GM23338 (cell line): ENCODE measurements around the gene ADD1. TPM values are rescaled to one million over a fixed set of nuclear protein-coding genes. Genes with fewer than 3 reads are reported as not detected.

Experiments
- ATAC-seq: fragments of 200-7000 bp; cut with Tn5 transposase; 3 replicates; pipeline ENCODE4 v1.9.1; 2020
- DNase-seq: peaks from one replicate; pipeline ENCODE4 v3.0.0-alpha.2; 2015; ENCODE audit warnings: low spot score
- H2AFZ ChIP-seq: fragments of 200-600 bp; sonication (generic); 2 replicates; pipeline ENCODE4 v1.8.0; 2016; ENCODE audit warnings: antibody characterized with exemption, mild to moderate bottlenecking, moderate library complexity
- H3F3A ChIP-seq: fragments of 200-600 bp; sonication (generic); replicated peaks from 2 replicates; pipeline ENCODE4 v1.8.0; 2017; ENCODE audit warnings: antibody characterized with exemption, mixed run types, low read depth
- H3K27ac ChIP-seq: fragments of 200-600 bp; sonication (generic); 2 replicates; pipeline ENCODE4 v1.6.1; 2016; ENCODE audit warnings: low read depth
- H3K27me3 ChIP-seq: fragments of 200-600 bp; sonication (generic); 2 replicates; pipeline ENCODE4 v1.8.0; 2016; ENCODE audit warnings: mild to moderate bottlenecking, mixed run types, moderate library complexity; ENCODE audit not compliant: insufficient read depth
- H3K36me3 ChIP-seq: fragments of 200-600 bp; sonication (generic); 2 replicates; pipeline ENCODE4 v1.8.0; 2016; ENCODE audit warnings: mild to moderate bottlenecking; ENCODE audit not compliant: insufficient read depth
- H3K4me1 ChIP-seq: fragments of 200-600 bp; sonication (generic); 2 replicates; pipeline ENCODE4 v1.8.0; 2016; ENCODE audit warnings: mild to moderate bottlenecking, moderate library complexity; ENCODE audit not compliant: insufficient read depth
- H3K4me2 ChIP-seq: fragments of 200-600 bp; sonication (generic); 2 replicates; pipeline ENCODE4 v1.7.1; 2017; ENCODE audit warnings: mixed run types
- H3K4me3 ChIP-seq: fragments of 200-600 bp; sonication (generic); 2 replicates; pipeline ENCODE4 v1.6.1; 2016; ENCODE audit warnings: mixed run types
- H3K79me2 ChIP-seq: fragments of 200-600 bp; sonication (generic); replicated peaks from 2 replicates; pipeline ENCODE4 v1.8.0; 2017; ENCODE audit warnings: mild to moderate bottlenecking; ENCODE audit not compliant: insufficient read depth
- H3K9me2 ChIP-seq: fragments of 200-600 bp; sonication (generic); 2 replicates; pipeline ENCODE4 v1.8.0; 2017; ENCODE audit not compliant: insufficient read depth
- H4K20me1 ChIP-seq: fragments of 200-600 bp; sonication (generic); replicated peaks from 2 replicates; pipeline ENCODE4 v1.8.0; 2017; ENCODE audit warnings: mild to moderate bottlenecking; ENCODE audit not compliant: insufficient read depth
- H3K27ac Mint-ChIP-seq: 2 replicates; pipeline ENCODE4 v1.8.0; 2020; ENCODE audit warnings: inconsistent platforms, mild to moderate bottlenecking, moderate library complexity, mixed read lengths
- H3K27me3 Mint-ChIP-seq: 3 replicates; pipeline ENCODE4 v1.8.0; 2022; ENCODE audit warnings: low read depth, mild to moderate bottlenecking, moderate library complexity, mixed read lengths, inconsistent platforms; ENCODE audit not compliant: insufficient read depth, poor library complexity
- H3K36me3 Mint-ChIP-seq: 3 replicates; pipeline ENCODE4 v1.8.0; 2021; ENCODE audit warnings: low read depth, mild to moderate bottlenecking, inconsistent platforms, moderate library complexity, mixed read lengths
- H3K4me1 Mint-ChIP-seq: 3 replicates; pipeline ENCODE4 v1.8.0; 2020; ENCODE audit warnings: mild to moderate bottlenecking, inconsistent platforms, mixed read lengths
- H3K4me3 Mint-ChIP-seq: 3 replicates; pipeline ENCODE4 v1.8.0; 2021; ENCODE audit warnings: moderate library complexity, mild to moderate bottlenecking, inconsistent platforms, mixed read lengths
- H3K9me3 Mint-ChIP-seq: 3 replicates; pipeline ENCODE4 v1.8.0; 2020; ENCODE audit warnings: moderate library complexity, mild to moderate bottlenecking, inconsistent platforms, mixed read lengths
- CREB1 ChIP-seq: fragments of 250-450 bp; sonication (Bioruptor Pico); IDR thresholded peaks from 2 replicates; pipeline ENCODE4 v1.5.0; 2020; ENCODE audit warnings: low read depth, mild to moderate bottlenecking, moderate library complexity
- EZH2 ChIP-seq: fragments of 200-600 bp; sonication (generic); IDR thresholded peaks from one replicate; pipeline ENCODE4 v1.8.0; 2017; ENCODE audit warnings: antibody characterized with exemption, mild to moderate bottlenecking, low read depth; ENCODE audit not compliant: unreplicated experiment
- EZH2phosphoT487 ChIP-seq: fragments of 200-600 bp; sonication (generic); IDR thresholded peaks from one replicate; pipeline ENCODE4 v1.8.1; 2018; ENCODE audit warnings: antibody characterized with exemption; ENCODE audit not compliant: unreplicated experiment
- JUNB ChIP-seq: IDR thresholded peaks from one replicate; pipeline ENCODE4 v1.6.1; 2016; ENCODE audit warnings: antibody characterized with exemption; ENCODE audit not compliant: unreplicated experiment
- NANOG ChIP-seq: IDR thresholded peaks from 2 replicates; pipeline ENCODE4 v1.6.1; 2016; ENCODE audit warnings: antibody characterized with exemption, borderline replicate concordance
- POLR2AphosphoS5 ChIP-seq: IDR thresholded peaks from 2 replicates; pipeline ENCODE4 v1.6.1; 2016; ENCODE audit warnings: antibody characterized with exemption, low read depth
- STAT1 ChIP-seq: IDR thresholded peaks from one replicate; pipeline ENCODE4 v1.6.1; 2016; ENCODE audit warnings: antibody characterized with exemption; ENCODE audit not compliant: unreplicated experiment
- ZNF114 ChIP-seq: fragments of 250-450 bp; sonication (Bioruptor Pico); IDR thresholded peaks from 2 replicates; pipeline ENCODE4 v1.5.0; 2020; ENCODE audit warnings: mild to moderate bottlenecking, moderate library complexity
- ZNF331 ChIP-seq: fragments of 250-450 bp; sonication (Bioruptor Pico); IDR thresholded peaks from 2 replicates; pipeline ENCODE4 v1.5.0; 2020; ENCODE audit warnings: low read depth, mild to moderate bottlenecking, moderate library complexity
- polyA plus RNA-seq: library from polyadenylated mRNA; unstranded; fragments of >200 nt; fragmentation: Nextera tagmentation; extraction: Ambion mirVana; gene quantifications from 2 replicates; pipeline ENCODE4 v1.2.1, GENCODE V29; 2016
- total RNA-seq: library from RNA; depleted of rRNA; stranded (reverse); fragments of >200 nt; shearing (Covaris generic); gene quantifications from 2 replicates; pipeline ENCODE4 v1.2.3, GENCODE V29; 2014
- TF ChIP-seq, protein P1 (sequence below): IDR thresholded peaks from 2 replicates; pipeline ENCODE4 v1.6.1; 2016; ENCODE audit warnings: antibody characterized with exemption
- TF ChIP-seq, protein P2 (sequence below): fragments of 250-450 bp; sonication (Bioruptor Pico); IDR thresholded peaks from 2 replicates; pipeline ENCODE4 v1.5.0; 2020; ENCODE audit warnings: mild to moderate bottlenecking, moderate library complexity
- TF ChIP-seq, protein P3 (sequence below): IDR thresholded peaks from one replicate; pipeline ENCODE4 v1.6.1; 2018; ENCODE audit warnings: antibody characterized with exemption; ENCODE audit not compliant: unreplicated experiment
- TF ChIP-seq, protein P4 (sequence below), 2 experiments: fragments of 200-600 bp in 1 of 2; sonication (generic) in 1 of 2; conservative IDR thresholded peaks; 2 replicates each; pipeline versions ENCODE4 v1.5.1 to v1.6.1; 2016 to 2017; ENCODE audit warnings: antibody characterized with exemption in 2 of 2, low read depth in 2 of 2, mild to moderate bottlenecking in 2 of 2, moderate library complexity in 1 of 2

The ADD1 gene
- total and polyA plus RNA-seq, 2 experiments from 2014 or later = 126 to 144 TPM

DNA sequence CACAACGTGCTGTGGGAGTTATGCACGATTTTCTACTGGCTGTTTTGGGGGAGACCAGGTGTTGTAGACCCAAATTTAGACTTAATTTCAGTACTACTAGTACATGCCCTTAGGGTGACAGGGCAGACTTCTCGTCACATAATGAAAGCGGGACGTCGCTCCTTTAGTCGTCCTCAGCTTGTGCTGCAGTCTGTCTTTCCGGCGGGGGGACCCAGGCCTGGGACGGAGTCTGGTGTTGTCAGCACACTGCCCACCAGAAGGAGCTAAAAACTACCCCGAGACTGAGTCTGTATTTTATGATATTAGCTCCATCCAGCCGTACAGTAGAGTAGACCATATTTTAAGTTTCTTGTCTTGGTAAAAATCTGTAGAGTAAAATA, 84.0 kb downstream of the ADD1 start:
- Histone ChIP-seq H3K4me3 (no peak overlapping the region), H4K20me1 (peaks cover 6% of the 10 kb centered on the region; the same call in 1 of the 2 replicates), H2AFZ (no peak overlapping the region), H3F3A (0 out of 2 replicates have a peak, but pooled peaks cover 6% of the 10 kb centered on the region), H3K36me3 (no peaks in the 10 kb centered on the region; the same call in 1 of the 2 replicates), H3K9me2 (no peaks in the 10 kb centered on the region), H3K27ac (0 out of 2 replicates have a peak overlapping the region, but pooled peaks have one; percentile 9), H3K4me2 (no peak overlapping the region), H3K27me3 (no peaks in the 10 kb centered on the region), H3K79me2 (peaks cover 4% of the 10 kb centered on the region; the same call in 1 of the 2 replicates), H3K4me1 (peaks cover 15% of the 10 kb centered on the region)
- peaks cover 72% of the 10 kb centered on the region for H3K36me3 Mint-ChIP-seq
- H3K9me3 Mint-ChIP-seq = peaks cover 8% of the 10 kb centered on the region; the same call in 2 of the 3 replicates
- no peak for DNase-seq
- peaks cover 17% of the 10 kb centered on the region for H3K27me3 Mint-ChIP-seq
- TF ChIP-seq ZNF114 (CRISPR knock-in tag) = no peak
- TF ChIP-seq, protein P1, sequence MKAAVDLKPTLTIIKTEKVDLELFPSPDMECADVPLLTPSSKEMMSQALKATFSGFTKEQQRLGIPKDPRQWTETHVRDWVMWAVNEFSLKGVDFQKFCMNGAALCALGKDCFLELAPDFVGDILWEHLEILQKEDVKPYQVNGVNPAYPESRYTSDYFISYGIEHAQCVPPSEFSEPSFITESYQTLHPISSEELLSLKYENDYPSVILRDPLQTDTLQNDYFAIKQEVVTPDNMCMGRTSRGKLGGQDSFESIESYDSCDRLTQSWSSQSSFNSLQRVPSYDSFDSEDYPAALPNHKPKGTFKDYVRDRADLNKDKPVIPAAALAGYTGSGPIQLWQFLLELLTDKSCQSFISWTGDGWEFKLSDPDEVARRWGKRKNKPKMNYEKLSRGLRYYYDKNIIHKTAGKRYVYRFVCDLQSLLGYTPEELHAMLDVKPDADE = no peak
- TF ChIP-seq, protein P2, sequence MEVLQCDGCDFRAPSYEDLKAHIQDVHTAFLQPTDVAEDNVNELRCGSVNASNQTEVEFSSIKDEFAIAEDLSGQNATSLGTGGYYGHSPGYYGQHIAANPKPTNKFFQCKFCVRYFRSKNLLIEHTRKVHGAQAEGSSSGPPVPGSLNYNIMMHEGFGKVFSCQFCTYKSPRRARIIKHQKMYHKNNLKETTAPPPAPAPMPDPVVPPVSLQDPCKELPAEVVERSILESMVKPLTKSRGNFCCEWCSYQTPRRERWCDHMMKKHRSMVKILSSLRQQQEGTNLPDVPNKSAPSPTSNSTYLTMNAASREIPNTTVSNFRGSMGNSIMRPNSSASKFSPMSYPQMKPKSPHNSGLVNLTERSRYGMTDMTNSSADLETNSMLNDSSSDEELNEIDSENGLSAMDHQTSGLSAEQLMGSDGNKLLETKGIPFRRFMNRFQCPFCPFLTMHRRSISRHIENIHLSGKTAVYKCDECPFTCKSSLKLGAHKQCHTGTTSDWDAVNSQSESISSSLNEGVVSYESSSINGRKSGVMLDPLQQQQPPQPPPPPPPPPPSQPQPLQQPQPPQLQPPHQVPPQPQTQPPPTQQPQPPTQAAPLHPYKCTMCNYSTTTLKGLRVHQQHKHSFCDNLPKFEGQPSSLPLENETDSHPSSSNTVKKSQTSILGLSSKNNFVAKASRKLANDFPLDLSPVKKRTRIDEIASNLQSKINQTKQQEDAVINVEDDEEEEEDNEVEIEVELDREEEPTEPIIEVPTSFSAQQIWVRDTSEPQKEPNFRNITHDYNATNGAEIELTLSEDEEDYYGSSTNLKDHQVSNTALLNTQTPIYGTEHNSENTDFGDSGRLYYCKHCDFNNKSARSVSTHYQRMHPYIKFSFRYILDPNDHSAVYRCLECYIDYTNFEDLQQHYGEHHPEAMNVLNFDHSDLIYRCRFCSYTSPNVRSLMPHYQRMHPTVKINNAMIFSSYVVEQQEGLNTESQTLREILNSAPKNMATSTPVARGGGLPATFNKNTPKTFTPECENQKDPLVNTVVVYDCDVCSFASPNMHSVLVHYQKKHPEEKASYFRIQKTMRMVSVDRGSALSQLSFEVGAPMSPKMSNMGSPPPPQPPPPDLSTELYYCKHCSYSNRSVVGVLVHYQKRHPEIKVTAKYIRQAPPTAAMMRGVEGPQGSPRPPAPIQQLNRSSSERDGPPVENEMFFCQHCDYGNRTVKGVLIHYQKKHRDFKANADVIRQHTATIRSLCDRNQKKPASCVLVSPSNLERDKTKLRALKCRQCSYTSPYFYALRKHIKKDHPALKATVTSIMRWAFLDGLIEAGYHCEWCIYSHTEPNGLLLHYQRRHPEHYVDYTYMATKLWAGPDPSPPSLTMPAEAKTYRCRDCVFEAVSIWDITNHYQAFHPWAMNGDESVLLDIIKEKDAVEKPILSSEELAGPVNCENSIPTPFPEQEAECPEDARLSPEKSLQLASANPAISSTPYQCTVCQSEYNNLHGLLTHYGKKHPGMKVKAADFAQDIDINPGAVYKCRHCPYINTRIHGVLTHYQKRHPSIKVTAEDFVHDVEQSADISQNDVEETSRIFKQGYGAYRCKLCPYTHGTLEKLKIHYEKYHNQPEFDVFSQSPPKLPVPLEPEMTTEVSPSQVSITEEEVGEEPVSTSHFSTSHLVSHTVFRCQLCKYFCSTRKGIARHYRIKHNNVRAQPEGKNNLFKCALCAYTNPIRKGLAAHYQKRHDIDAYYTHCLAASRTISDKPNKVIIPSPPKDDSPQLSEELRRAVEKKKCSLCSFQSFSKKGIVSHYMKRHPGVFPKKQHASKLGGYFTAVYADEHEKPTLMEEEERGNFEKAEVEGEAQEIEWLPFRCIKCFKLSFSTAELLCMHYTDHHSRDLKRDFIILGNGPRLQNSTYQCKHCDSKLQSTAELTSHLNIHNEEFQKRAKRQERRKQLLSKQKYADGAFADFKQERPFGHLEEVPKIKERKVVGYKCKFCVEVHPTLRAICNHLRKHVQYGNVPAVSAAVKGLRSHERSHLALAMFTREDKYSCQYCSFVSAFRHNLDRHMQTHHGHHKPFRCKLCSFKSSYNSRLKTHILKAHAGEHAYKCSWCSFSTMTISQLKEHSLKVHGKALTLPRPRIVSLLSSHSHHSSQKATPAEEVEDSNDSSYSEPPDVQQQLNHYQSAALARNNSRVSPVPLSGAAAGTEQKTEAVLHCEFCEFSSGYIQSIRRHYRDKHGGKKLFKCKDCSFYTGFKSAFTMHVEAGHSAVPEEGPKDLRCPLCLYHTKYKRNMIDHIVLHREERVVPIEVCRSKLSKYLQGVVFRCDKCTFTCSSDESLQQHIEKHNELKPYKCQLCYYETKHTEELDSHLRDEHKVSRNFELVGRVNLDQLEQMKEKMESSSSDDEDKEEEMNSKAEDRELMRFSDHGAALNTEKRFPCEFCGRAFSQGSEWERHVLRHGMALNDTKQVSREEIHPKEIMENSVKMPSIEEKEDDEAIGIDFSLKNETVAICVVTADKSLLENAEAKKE = no peak
- TF ChIP-seq, protein P3, sequence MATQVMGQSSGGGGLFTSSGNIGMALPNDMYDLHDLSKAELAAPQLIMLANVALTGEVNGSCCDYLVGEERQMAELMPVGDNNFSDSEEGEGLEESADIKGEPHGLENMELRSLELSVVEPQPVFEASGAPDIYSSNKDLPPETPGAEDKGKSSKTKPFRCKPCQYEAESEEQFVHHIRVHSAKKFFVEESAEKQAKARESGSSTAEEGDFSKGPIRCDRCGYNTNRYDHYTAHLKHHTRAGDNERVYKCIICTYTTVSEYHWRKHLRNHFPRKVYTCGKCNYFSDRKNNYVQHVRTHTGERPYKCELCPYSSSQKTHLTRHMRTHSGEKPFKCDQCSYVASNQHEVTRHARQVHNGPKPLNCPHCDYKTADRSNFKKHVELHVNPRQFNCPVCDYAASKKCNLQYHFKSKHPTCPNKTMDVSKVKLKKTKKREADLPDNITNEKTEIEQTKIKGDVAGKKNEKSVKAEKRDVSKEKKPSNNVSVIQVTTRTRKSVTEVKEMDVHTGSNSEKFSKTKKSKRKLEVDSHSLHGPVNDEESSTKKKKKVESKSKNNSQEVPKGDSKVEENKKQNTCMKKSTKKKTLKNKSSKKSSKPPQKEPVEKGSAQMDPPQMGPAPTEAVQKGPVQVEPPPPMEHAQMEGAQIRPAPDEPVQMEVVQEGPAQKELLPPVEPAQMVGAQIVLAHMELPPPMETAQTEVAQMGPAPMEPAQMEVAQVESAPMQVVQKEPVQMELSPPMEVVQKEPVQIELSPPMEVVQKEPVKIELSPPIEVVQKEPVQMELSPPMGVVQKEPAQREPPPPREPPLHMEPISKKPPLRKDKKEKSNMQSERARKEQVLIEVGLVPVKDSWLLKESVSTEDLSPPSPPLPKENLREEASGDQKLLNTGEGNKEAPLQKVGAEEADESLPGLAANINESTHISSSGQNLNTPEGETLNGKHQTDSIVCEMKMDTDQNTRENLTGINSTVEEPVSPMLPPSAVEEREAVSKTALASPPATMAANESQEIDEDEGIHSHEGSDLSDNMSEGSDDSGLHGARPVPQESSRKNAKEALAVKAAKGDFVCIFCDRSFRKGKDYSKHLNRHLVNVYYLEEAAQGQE = no peak
- no peak for TF ChIP-seq EZH2phosphoT487
- TF ChIP-seq POLR2AphosphoS5 = no peak
- no peak for TF ChIP-seq NANOG
- TF ChIP-seq, protein P4, sequence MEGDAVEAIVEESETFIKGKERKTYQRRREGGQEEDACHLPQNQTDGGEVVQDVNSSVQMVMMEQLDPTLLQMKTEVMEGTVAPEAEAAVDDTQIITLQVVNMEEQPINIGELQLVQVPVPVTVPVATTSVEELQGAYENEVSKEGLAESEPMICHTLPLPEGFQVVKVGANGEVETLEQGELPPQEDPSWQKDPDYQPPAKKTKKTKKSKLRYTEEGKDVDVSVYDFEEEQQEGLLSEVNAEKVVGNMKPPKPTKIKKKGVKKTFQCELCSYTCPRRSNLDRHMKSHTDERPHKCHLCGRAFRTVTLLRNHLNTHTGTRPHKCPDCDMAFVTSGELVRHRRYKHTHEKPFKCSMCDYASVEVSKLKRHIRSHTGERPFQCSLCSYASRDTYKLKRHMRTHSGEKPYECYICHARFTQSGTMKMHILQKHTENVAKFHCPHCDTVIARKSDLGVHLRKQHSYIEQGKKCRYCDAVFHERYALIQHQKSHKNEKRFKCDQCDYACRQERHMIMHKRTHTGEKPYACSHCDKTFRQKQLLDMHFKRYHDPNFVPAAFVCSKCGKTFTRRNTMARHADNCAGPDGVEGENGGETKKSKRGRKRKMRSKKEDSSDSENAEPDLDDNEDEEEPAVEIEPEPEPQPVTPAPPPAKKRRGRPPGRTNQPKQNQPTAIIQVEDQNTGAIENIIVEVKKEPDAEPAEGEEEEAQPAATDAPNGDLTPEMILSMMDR (conservative IDR thresholded peaks at IDR 0.05; ENCODE audit: low read depth in 2 of 2) = no peak
- no peak for TF ChIP-seq EZH2
- TF ChIP-seq JUNB = no peak
- TF ChIP-seq CREB1 (CRISPR knock-in tag) = no peak
- no peak for TF ChIP-seq STAT1
- TF ChIP-seq ZNF331 (CRISPR knock-in tag) = no peak
- peaks cover 17% of the 10 kb centered on the region for H3K4me1 Mint-ChIP-seq
- ATAC-seq = no peak
- no peak overlapping the region for H3K4me3 Mint-ChIP-seq
- no peak overlapping the region for H3K27ac Mint-ChIP-seq
